Hepatocyte (in vitro differentiated cells): Measurements from ENCODE around the gene GMEB2. TPM values are rescaled to one million over a fixed set of nuclear protein-coding genes. Genes with fewer than 3 reads are reported as not detected.
"Not testable (repeated sequence)": the region's sequence is repeated elsewhere in the genome, so short reads cannot be mapped to it uniquely, and the experiment has no call there.

ENCODE experiments used
- DNase-seq: peaks from one replicate; pipeline ENCODE4 v3.0.0-alpha.2; 2016; ENCODE audit warnings: low spot score
- H2AFZ ChIP-seq: fragments of 200-600 bp; sonication (generic); 2 replicates; pipeline ENCODE4 v1.6.0; 2016; ENCODE audit warnings: antibody characterized with exemption, mild to moderate bottlenecking
- H3K27ac ChIP-seq: fragments of 200-600 bp; sonication (generic); 2 replicates; pipeline ENCODE4 v1.5.1; 2016; ENCODE audit warnings: mild to moderate bottlenecking
- H3K27me3 ChIP-seq: fragments of 200-600 bp; sonication (generic); 2 replicates; pipeline ENCODE4 v1.6.1; 2016
- H3K36me3 ChIP-seq: fragments of 200-600 bp; sonication (generic); replicated peaks from 2 replicates; pipeline ENCODE4 v1.5.1; 2016; ENCODE audit warnings: low read depth; ENCODE audit not compliant: insufficient read depth
- H3K4me1 ChIP-seq: fragments of 200-600 bp; sonication (generic); 2 replicates; pipeline ENCODE4 v1.5.1; 2016; ENCODE audit warnings: mild to moderate bottlenecking, moderate library complexity; ENCODE audit not compliant: insufficient read depth
- H3K4me2 ChIP-seq: fragments of 200-600 bp; sonication (generic); 2 replicates; pipeline ENCODE4 v1.6.0; 2016
- H3K4me3 ChIP-seq: fragments of 200-600 bp; sonication (generic); 2 replicates; pipeline ENCODE4 v1.5.1; 2016; ENCODE audit warnings: mild to moderate bottlenecking
- H3K79me2 ChIP-seq: fragments of 200-600 bp; sonication (generic); 2 replicates; pipeline ENCODE4 v1.6.0; 2017; ENCODE audit warnings: mild to moderate bottlenecking
- H3K9me2 ChIP-seq: fragments of 200-600 bp; sonication (generic); replicated peaks from 2 replicates; pipeline ENCODE4 v1.6.0; 2017; ENCODE audit warnings: mild to moderate bottlenecking; ENCODE audit not compliant: insufficient read depth
- H3K9me3 ChIP-seq: fragments of 200-600 bp; sonication (generic); 2 replicates; pipeline ENCODE4 v1.5.1; 2016; ENCODE audit warnings: low read depth, mild to moderate bottlenecking
- H4K20me1 ChIP-seq: fragments of 200-600 bp; sonication (generic); 2 replicates; pipeline ENCODE4 v1.6.0; 2016; ENCODE audit warnings: mild to moderate bottlenecking; ENCODE audit not compliant: insufficient read depth, poor library complexity, severe bottlenecking
- EZH2 ChIP-seq: fragments of 200-600 bp; sonication (generic); IDR thresholded peaks from 2 replicates; pipeline ENCODE4 v1.6.1; 2016; ENCODE audit warnings: antibody characterized with exemption, mild to moderate bottlenecking, borderline replicate concordance
- EZH2phosphoT487 ChIP-seq: fragments of 200-600 bp; sonication (generic); IDR thresholded peaks from one replicate; pipeline ENCODE4 v1.6.1; 2018; ENCODE audit warnings: antibody characterized with exemption, mild to moderate bottlenecking, low read depth, moderate library complexity; ENCODE audit not compliant: unreplicated experiment, severe bottlenecking
- WGBS: methylation state at CpG from one replicate; pipeline ENCODE4 v1.1.6; 2016; ENCODE audit warnings: low lambda C conversion rate; ENCODE audit errors: missing lambda C conversion rate; 5-methylcytosine and 5-hydroxymethylcytosine counted together
- polyA plus RNA-seq: library from polyadenylated mRNA; unstranded; fragments of >200 nt; fragmentation: Nextera tagmentation; extraction: Ambion mirVana; gene quantifications from 2 replicates; pipeline ENCODE4 v1.2.1, GENCODE V29; 2016
- total RNA-seq: library from RNA; depleted of rRNA; stranded (reverse); fragments of >200 nt; gene quantifications from 2 replicates; pipeline ENCODE4 v1.2.3, GENCODE V29; 2014
- TF ChIP-seq, protein P1 (sequence below): fragments of 200-600 bp; sonication (generic); IDR thresholded peaks from 2 replicates; pipeline ENCODE4 v1.5.1; 2016; ENCODE audit warnings: antibody characterized with exemption, mild to moderate bottlenecking; ENCODE audit not compliant: poor library complexity

GMEB2 gene
- total and polyA plus RNA-seq, 2 experiments from 2014 or later = 8.7 to 10.7 TPM

- peaks cover 2% of the 10 kb centered on the region for H4K20me1 ChIP-seq
- no peak for DNase-seq
- peaks cover 7% of the 10 kb centered on the region for H3K4me1 ChIP-seq
- no peaks in the 10 kb centered on the region for H3K27me3 ChIP-seq
- no peaks in the 10 kb centered on the region for H3K79me2 ChIP-seq
- 95% methylated on average over 9 of the region's 10 CpGs for WGBS
- no peak overlapping the region for H3K4me2 ChIP-seq
- no peak overlapping the region for H3K4me3 ChIP-seq
- H3K36me3 ChIP-seq = no peaks in the 10 kb centered on the region
- no peak overlapping the region for H3K27ac ChIP-seq
- TF ChIP-seq EZH2phosphoT487 = no peak
- TF ChIP-seq EZH2 = no peak
- TF ChIP-seq, protein P1, sequence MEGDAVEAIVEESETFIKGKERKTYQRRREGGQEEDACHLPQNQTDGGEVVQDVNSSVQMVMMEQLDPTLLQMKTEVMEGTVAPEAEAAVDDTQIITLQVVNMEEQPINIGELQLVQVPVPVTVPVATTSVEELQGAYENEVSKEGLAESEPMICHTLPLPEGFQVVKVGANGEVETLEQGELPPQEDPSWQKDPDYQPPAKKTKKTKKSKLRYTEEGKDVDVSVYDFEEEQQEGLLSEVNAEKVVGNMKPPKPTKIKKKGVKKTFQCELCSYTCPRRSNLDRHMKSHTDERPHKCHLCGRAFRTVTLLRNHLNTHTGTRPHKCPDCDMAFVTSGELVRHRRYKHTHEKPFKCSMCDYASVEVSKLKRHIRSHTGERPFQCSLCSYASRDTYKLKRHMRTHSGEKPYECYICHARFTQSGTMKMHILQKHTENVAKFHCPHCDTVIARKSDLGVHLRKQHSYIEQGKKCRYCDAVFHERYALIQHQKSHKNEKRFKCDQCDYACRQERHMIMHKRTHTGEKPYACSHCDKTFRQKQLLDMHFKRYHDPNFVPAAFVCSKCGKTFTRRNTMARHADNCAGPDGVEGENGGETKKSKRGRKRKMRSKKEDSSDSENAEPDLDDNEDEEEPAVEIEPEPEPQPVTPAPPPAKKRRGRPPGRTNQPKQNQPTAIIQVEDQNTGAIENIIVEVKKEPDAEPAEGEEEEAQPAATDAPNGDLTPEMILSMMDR = no peak
- H3K9me2 ChIP-seq = no peaks in the 10 kb centered on the region
- no peaks in the 10 kb centered on the region for H3K9me3 ChIP-seq
- H2AFZ ChIP-seq = no peak overlapping the region
These were observed 16.6 kb upstream of the GMEB2 start for GRCh38 chr20:63643499-63643898.

DNA sequence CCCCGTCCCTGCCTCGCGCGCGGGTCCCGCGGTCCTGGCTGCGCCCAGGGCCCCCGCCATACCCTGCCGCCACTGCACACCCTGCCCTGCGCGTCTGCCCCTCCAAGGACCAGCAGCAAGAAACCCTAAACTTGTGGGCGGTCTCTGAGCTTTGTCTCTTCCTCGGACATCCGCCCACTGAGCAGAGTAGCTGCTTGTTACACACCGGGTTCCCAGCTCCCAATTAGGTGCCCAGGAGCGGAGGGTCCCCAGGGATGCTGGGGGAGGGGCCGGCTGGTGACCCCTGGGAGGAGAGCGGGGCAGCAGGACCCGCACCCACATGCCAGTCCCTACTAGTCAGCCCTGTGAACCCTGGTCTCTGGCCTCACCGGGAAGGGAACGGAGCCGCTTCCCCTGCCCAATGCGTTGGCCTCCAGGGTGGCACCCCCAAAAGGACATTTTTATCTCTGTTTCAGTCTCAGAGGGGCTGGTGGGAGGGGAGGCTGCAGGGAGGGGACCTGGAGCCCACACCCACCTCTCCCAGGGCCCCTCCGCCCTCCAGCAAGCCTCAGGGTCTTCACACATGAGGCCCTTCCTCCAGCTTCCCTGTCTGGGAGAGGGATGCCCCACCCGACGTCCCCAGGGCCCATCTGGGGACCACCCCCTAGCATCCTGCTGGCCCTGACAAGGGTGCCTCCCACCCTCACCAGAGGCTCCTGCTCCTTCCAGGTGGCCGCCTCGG lies 15.8 kb upstream of the GMEB2 start:
- TF ChIP-seq EZH2 = no peak
- Histone ChIP-seq H3K79me2 (no peaks in the 10 kb centered on the region), H3K4me2 (peak overlapping the region; percentile 97), H3K9me3 (no peaks in the 10 kb centered on the region), H3K27me3 (no peaks in the 10 kb centered on the region), H3K4me1 (peaks cover 7% of the 10 kb centered on the region), H4K20me1 (no peaks in the 10 kb centered on the region), H2AFZ (peak overlapping the region; percentile 46), H3K36me3 (no peaks in the 10 kb centered on the region), H3K4me3 (peak overlapping the region; percentile 52), H3K9me2 (no peaks in the 10 kb centered on the region), H3K27ac (peak overlapping the region; percentile 76)
- no peak for DNase-seq
- 31% methylated on average over 25 of the region's 29 CpGs for WGBS

DNA sequence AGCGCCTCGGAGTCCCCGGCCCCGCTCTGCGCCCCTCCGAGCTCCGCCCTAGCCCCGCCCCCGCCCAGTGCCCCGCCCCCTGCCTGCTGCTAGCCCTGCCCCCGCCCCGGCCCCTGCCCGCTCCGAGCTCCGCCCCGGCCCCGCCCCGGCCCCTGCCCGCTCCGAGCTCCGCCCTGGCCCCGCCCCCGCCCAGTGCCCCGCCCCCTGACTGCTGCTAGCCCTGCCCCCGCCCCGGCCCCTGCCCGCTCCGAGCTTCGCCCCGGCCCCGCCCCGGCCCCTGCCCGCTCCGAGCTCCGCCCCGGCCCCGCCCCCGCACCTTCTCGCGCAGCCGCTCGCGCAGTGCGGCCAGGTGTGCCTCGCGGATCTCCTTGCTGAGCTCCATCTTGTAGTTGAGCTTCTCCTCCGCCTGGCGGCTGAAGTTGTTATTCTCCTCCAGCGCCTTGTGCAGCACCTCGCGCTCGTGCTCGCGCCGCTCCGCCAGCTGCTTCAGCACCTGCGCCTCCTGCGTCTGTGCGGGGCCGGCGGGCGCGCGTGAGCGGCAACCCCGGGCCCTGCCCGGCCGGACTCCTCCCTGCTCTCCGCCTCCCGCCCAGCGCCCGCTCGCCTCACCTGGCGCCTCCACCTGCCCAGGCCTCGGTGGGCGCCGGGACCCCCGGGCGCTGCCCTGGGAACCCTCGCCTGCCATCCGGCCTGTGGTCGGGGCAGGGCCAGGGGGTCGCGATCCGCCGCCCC lies 15.1 kb upstream of the GMEB2 start:
- H3K4me2 ChIP-seq = peak overlapping the region; percentile 97
- H3K36me3 ChIP-seq = no peaks in the 10 kb centered on the region
- peak overlapping the region; percentile 52 for H3K4me3 ChIP-seq
- H3K9me2 ChIP-seq = no peaks in the 10 kb centered on the region
- H3K4me1 ChIP-seq = peaks cover 7% of the 10 kb centered on the region
- H3K9me3 ChIP-seq = no peaks in the 10 kb centered on the region
- peak overlapping the region; percentile 76 for H3K27ac ChIP-seq
- 0% methylated on average over 33 of the region's 86 CpGs for WGBS
- DNase-seq = peak; percentile 95
- H4K20me1 ChIP-seq = no peaks in the 10 kb centered on the region
- H3K79me2 ChIP-seq = no peaks in the 10 kb centered on the region
- no peaks in the 10 kb centered on the region for H3K27me3 ChIP-seq
- TF ChIP-seq, protein P1 = peak; percentile 41
- no peak for TF ChIP-seq EZH2phosphoT487
- H2AFZ ChIP-seq = peak overlapping the region; percentile 94

DNA sequence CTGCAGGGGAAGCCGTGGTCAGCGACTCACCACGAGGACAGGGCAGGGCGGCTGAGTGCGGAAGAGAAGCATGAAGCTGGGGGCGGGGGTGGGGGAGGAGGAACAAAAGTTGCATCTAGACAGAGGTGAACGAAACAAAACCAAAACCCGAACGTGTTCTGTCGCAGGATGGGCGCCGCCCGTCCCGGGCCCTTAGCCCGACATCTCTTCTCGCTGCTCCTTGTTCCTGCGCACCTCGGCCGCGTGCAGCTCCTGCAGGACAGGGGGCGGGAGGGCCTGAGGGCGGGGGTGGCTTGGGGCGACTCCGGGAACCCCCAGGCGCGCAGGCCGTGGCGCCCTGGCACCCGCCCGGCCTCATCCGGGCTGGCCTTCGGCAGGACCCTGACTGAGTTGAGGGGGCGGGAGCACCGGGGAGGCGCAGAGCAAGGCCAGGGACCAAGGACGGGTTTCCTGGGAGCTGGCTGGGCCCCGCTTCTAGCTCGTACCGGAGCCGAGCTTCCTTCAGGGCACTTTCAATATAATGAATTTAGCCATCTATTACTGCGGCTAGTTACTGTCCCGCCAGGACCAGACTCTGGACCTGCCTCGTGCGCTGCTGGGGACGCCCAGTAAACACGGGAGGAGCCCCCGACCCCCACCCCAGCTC lies 14.4 kb upstream of the GMEB2 start:
- Histone ChIP-seq H3K4me2 (peak overlapping the region; percentile 85), H3K4me3 (no peak overlapping the region), H2AFZ (peak overlapping the region; percentile 94), H4K20me1 (no peaks in the 10 kb centered on the region), H3K4me1 (peaks cover 7% of the 10 kb centered on the region), H3K27me3 (no peaks in the 10 kb centered on the region), H3K36me3 (no peaks in the 10 kb centered on the region), H3K9me2 (no peaks in the 10 kb centered on the region), H3K27ac (peak overlapping the region; percentile 63), H3K79me2 (no peaks in the 10 kb centered on the region), H3K9me3 (no peaks in the 10 kb centered on the region)
- no peak for TF ChIP-seq EZH2phosphoT487
- TF ChIP-seq, protein P1 = no peak
- TF ChIP-seq EZH2 = no peak
- WGBS = 51% methylated on average over 20 of the region's 47 CpGs
- DNase-seq = no peak

GRCh38 chr20:63640686-63641085 lies 13.8 kb upstream of the GMEB2 start:
- not testable (repeated sequence) for H3K79me2 ChIP-seq, H3K9me3 ChIP-seq, DNase-seq, H3K9me2 ChIP-seq, H4K20me1 ChIP-seq, H3K4me1 ChIP-seq, H3K27me3 ChIP-seq, H3K36me3 ChIP-seq, H3K27ac ChIP-seq, H2AFZ ChIP-seq, H3K4me3 ChIP-seq, H3K4me2 ChIP-seq
- no CpG with 5 or more reads among the region's 17 CpGs for WGBS
